OCI-LY1 (cell line): ENCODE measurements around the gene PLS3.

Experiments used
- EZH2 ChIP-seq: fragments of 200-600 bp; sonication (generic), shearing (Covaris generic); IDR thresholded peaks from 2 replicates; pipeline ENCODE4 v1.8.0; 2017; ENCODE audit warnings: borderline replicate concordance, mixed run types, mild to moderate bottlenecking, antibody characterized with exemption, low read length, moderate library complexity, mixed read lengths
- TF ChIP-seq, protein P1 (sequence below): fragments of 200-600 bp; sonication (generic), shearing (Covaris generic); IDR thresholded peaks from 2 replicates; pipeline ENCODE4 v1.5.1; 2017; ENCODE audit warnings: mild to moderate bottlenecking, antibody characterized with exemption, low read length, moderate library complexity, mixed read lengths

DNA sequence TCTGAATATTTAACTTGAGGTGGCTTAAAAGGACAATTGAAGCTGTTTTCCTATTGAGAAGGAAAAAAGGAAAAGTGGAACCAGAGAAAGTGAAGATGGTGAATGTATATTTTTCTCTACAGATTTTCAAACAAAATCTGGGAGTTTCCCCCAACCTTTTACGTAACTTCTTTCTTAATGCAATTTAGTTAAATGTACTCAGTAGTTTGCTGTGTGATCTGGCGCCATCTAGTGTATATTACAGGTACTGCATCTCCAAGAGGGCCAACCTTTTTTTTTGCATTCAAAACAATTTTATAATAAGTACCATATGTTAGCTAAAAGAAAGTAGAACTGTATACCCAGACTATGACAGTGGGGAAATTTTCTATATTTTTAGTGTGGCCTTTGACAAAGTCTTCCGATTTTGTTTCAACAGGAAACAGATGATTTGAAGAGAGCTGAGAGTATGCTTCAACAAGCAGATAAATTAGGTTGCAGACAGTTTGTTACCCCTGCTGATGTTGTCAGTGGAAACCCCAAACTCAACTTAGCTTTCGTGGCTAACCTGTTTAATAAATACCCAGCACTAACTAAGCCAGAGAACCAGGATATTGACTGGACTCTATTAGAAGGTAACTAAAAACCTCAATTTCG is 82.0 kb downstream of the PLS3 start:
- TF ChIP-seq, protein P1, sequence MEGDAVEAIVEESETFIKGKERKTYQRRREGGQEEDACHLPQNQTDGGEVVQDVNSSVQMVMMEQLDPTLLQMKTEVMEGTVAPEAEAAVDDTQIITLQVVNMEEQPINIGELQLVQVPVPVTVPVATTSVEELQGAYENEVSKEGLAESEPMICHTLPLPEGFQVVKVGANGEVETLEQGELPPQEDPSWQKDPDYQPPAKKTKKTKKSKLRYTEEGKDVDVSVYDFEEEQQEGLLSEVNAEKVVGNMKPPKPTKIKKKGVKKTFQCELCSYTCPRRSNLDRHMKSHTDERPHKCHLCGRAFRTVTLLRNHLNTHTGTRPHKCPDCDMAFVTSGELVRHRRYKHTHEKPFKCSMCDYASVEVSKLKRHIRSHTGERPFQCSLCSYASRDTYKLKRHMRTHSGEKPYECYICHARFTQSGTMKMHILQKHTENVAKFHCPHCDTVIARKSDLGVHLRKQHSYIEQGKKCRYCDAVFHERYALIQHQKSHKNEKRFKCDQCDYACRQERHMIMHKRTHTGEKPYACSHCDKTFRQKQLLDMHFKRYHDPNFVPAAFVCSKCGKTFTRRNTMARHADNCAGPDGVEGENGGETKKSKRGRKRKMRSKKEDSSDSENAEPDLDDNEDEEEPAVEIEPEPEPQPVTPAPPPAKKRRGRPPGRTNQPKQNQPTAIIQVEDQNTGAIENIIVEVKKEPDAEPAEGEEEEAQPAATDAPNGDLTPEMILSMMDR = peak; percentile 64
- TF ChIP-seq EZH2 = no peak
